Right cardiac atrium (tissue), 5 donors: ENCODE measurements around the gene PDE7B. TPM values are rescaled to one million over a fixed set of nuclear protein-coding genes. Genes with fewer than 3 reads are reported as not detected.
A peak's percentile ranks its signal among the peaks of the same experiment; 100 is the strongest.

Experiments
- ATAC-seq, 2 donors: fragments of 200-7000 bp; cut with Tn5 transposase; one replicate each; pipeline versions ENCODE4 v1.8.0 to v1.9.1; 2020; ENCODE audit warnings: moderate library complexity in 2 of 2, mild to moderate bottlenecking in 1 of 2
- DNase-seq, 3 donors: peaks; one replicate each; pipeline ENCODE4 v3.0.0-alpha.2; 2020
- H3K27ac ChIP-seq: one replicate; pipeline ENCODE4 v1.5.1; 2013; ENCODE audit warnings: mild to moderate bottlenecking, low read length, control low read depth, moderate library complexity
- H3K27me3 ChIP-seq: one replicate; pipeline ENCODE4 v1.6.1; 2013; ENCODE audit not compliant: control insufficient read depth, insufficient read depth
- H3K4me1 ChIP-seq: one replicate; pipeline ENCODE4 v1.6.1; 2013; ENCODE audit warnings: low read length; ENCODE audit not compliant: control insufficient read depth, insufficient read depth
- H3K4me3 ChIP-seq: one replicate; pipeline ENCODE4 v1.5.1; 2013; ENCODE audit warnings: low read length, control low read depth
- H3K9me3 ChIP-seq: one replicate; pipeline ENCODE4 v1.6.1; 2013; ENCODE audit warnings: low read length; ENCODE audit not compliant: control insufficient read depth
- WGBS: extraction: QIAGEN DNeasy Blood & Tissue Kit; methylation state at CpG from one replicate; pipeline ENCODE4 v1.1.7; 2013; 5-methylcytosine and 5-hydroxymethylcytosine counted together
- intact Hi-C, 4 donors: fragments of 100-400 bp; cut with DNase I; formaldehyde crosslinking; loops; one replicate each; pipeline versions ENCODE4 v1.11.0 to v1.14.0; 2022 to 2023
- polyA plus RNA-seq: library from polyadenylated mRNA; stranded (reverse); fragments of 200-250 nt; gene quantifications from one replicate; pipeline ENCODE4 v1.2.3, GENCODE V29; 2013
- total RNA-seq, 4 donors: library from RNA; stranded (reverse); fragmentation: NEBNext Ultra II Directional; extraction: Animal tissue kit (Norgen Biotek cat#: 25700); gene quantifications; one replicate each; pipeline ENCODE4 v1.2.1, GENCODE V29; 2021
- donor health status: healthy with polysubstance abuse.
- donor health status: DM: no; HTN: yes; CAD: no.
- donor health status: DM: no; HTN: no; CAD: no.
- donor health status: DM: no; HTN: yes; CAD: no; lungs with severe emphysema.
- donor health status: DM: yes; HTN: yes; CAD: no.

PDE7B gene
- total and polyA plus RNA-seq, 5 donors, result 2.9 to 11.6 (median 8.3) TPM

DNA sequence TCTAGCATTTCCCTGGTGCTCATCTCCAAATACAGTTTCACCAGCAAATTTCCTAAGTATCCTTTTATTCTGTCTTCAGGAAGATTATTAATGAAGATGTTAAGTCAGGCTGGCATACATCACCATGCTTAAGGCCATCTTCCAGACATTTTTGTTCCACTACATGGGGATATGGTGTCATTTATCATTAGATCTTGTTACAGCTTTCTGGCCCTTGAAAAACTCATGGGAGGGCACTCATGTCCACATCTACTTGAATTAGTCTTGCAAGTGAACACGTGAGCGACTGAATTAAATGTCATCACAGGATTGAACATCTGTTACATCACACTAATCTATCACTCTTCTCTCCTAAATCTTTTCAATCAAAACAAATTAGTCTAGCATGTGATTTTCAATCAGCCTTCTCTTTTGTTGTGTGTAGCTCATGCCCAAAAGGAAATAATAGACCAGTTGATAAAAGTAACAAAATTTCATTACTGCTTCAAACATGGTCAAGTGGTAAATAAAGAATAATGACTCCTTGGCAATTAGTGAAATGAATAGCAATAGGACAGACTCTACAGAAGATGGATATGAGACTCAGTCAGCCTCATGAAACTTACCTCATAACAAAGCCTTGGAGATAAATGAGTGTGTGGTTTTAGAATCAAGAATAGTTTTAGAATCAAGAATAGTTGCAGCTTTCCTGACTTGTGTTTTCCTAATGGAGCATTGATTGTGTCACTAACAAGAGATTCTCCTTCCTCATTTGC, 318.1 kb downstream of the PDE7B start:
- WGBS, result 96% methylated on average over 2 of the region's 2 CpGs
- Histone ChIP-seq H3K9me3 (no peaks in the 10 kb centered on the region), H3K27me3 (no peaks in the 10 kb centered on the region), H3K4me1 (peaks cover 9% of the 10 kb centered on the region), H3K27ac (no peak overlapping the region), H3K4me3 (no peak overlapping the region)
- intact Hi-C loops, result no loop called here
- no peak for ATAC-seq
- no peak for DNase-seq

DNA sequence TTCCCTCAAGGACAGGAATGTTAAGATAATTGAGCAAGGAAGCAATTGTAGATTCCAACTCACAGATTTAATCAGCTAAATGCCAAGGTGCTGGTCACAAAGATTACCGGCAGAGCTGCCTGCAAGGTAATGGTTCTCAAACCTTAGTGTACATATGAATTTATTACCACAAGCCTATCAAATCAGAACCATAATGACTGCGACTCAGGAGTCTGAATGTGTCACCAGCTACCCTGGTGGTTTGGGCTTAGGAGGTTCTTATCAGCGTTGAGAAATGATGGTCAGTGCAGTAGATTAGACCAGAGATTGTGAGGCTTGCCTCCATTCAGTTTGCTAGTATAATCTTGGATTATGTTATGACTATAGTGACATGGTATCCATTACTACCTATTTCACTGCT, 319.7 kb downstream of the PDE7B start:
- Histone ChIP-seq H3K4me3 (no peak overlapping the region), H3K4me1 (peaks cover 9% of the 10 kb centered on the region), H3K9me3 (no peaks in the 10 kb centered on the region), H3K27me3 (no peaks in the 10 kb centered on the region), H3K27ac (no peak overlapping the region)
- intact Hi-C loops, result no loop called here
- DNase-seq, result no peak
- 96% methylated on average over 3 of the region's 3 CpGs for WGBS
- no peak for ATAC-seq

DNA sequence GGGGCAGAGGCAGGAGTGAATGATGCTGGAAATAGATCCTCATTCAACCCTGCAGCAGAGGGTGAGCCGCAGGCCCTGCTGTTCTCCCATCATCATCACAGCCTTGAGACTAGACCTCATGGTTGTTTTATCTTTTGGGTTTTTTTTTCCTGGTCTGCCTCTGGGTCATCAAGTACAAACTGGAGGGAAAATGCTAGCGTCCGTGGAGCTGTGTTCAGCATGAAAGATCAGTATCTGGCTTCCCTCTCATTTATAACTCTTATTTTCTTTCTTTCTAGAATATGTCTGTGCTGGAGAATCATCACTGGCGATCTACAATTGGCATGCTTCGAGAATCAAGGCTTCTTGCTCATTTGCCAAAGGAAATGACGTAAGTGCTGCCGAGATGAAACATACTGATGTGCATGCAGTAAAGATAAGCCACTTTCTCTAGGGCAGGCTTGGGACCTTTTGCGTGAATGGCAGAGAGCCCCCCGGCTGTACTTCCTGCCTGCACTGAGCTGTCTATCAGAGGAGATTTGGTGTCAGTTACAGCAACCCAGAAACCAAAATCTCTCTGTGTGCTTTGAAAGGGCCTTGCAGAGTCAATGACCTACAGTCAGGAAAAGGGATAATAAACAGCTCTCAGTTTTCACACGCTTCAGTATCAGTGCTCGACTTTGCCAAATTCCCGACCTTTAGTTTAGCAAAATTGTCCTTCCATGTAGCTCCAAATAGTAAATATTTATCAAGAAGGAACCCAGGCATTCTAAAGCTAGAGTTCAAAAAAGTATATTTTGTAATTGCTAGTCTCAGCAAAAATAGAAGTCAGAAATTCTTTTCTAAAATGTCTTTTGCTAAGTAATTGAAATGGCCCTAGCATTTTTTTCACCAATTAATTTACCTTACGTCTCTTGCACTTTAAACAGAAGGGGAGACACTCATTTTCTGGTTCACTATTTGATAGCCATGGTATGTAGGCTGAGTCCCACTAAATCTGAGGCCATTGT, 322.3 kb downstream of the PDE7B start:
- no peaks in the 10 kb centered on the region for H3K9me3 ChIP-seq
- 20% methylated on average over 13 of the region's 13 CpGs for WGBS
- H3K4me1 ChIP-seq, result peaks cover 9% of the 10 kb centered on the region
- intact Hi-C loops, result no loop called here
- no peak overlapping the region for H3K4me3 ChIP-seq
- peak overlapping the region; percentile 78 for H3K27ac ChIP-seq
- H3K27me3 ChIP-seq, result no peaks in the 10 kb centered on the region
- DNase-seq, result peak; percentile 47 to 71 (median 53)
- peak; percentile 95 to 97 for ATAC-seq

DNA sequence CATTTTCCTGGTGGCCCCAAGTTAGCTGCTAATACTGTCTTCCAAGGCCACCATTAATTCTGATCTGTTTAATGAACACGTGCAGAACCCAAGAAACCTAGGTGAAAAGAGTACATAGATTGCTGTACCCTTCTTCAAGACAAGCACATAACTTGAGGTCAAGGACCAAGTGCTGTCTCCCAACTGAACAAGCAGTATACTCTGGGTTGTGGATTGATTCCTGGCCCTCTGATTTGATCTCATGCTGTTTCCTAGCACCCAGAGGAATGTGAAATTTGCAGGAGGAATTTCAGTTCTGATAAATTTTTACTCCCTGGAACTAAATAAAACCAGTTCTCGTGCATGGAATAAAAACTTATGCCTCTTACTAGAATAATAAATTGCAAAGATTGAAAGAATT, 323.0 kb downstream of the PDE7B start:
- intact Hi-C loops, result no loop called here
- H3K9me3 ChIP-seq, result no peaks in the 10 kb centered on the region
- H3K4me3 ChIP-seq, result no peak overlapping the region
- H3K27ac ChIP-seq, result peak overlapping the region; percentile 71
- DNase-seq (no peak), ATAC-seq (no peak)
- WGBS, result 58% methylated on average over 2 of the region's 2 CpGs
- H3K27me3 ChIP-seq, result no peaks in the 10 kb centered on the region
- peaks cover 9% of the 10 kb centered on the region for H3K4me1 ChIP-seq

DNA sequence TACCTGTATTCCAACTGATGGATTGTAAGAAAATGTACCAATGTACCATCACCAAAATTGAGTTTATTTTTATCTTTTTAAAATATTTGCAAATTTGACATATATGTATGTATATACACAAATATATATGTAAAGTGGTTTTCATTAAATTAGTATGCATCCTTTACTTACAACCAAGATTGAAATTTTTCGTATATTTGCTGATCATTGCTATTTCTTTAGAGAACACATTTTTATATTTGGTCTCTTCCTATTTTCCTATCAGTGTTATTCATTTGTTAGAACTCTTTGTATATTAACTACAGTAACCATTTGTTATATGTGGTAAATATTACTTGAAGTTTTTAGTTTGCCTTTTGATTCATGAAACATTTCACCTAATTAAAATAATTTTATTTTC, 324.4 kb downstream of the PDE7B start:
- Histone ChIP-seq H3K4me3 (no peak overlapping the region), H3K4me1 (peaks cover 16% of the 10 kb centered on the region), H3K9me3 (no peaks in the 10 kb centered on the region), H3K27ac (no peak overlapping the region), H3K27me3 (no peaks in the 10 kb centered on the region)
- ATAC-seq (no peak), DNase-seq (no peak)
- WGBS, result 99% methylated on average over 1 of the region's 1 CpG
- intact Hi-C loops, result no loop called here

DNA sequence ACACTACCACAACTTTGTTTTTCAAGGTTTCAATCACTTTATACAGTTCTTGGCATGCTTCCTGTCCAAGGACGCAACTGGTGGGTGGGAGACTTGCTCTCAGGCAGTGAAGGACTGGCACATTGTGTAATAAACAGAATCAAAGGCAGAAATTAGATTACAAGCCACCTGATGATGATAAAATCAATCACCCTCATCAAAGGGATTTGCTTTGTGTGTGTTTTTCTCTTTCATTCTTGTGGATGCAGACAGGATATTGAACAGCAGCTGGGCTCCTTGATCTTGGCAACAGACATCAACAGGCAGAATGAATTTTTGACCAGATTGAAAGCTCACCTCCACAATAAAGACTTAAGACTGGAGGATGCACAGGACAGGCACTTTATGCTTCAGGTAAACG, 327.2 kb downstream of the PDE7B start:
- H3K27ac ChIP-seq, result no peak overlapping the region
- WGBS, result 85% methylated on average over 2 of the region's 2 CpGs

DNA sequence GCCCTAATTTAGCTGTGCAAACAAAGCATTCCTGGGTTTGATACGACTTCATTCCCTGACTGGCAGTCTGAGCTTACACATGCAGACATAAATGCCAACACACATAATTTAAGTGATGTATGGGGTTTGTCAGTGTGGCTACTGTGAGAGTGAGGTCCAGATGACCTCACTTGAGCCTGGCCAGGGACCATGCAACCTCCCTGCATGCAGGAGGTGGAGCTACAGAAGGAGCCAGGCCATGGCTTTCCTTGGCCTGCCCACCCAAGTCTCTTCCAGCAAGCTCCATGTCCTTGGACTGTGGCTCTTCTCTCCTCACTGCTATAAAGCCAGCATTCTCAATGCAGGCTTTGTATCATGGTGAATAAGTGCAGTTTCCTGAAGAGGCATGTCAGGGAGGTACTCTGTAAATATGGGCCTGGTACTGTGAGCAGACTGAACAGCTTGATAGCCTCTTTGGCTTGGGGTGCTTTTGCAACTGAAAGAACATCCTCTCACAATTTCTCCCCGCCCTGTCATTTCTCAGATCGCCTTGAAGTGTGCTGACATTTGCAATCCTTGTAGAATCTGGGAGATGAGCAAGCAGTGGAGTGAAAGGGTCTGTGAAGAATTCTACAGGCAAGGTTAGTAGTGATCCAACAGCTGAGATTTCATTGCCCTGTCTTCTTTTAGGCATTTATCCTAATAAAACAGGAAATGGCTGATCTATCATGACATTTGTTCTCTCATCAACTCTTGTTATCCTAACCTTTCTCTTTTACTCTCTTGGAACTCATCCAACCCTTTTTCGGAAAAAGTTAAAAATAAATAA, 329.4 kb downstream of the PDE7B start:
- Histone ChIP-seq H3K27me3 (no peaks in the 10 kb centered on the region), H3K27ac (peak overlapping the region; percentile 36), H3K4me1 (peaks cover 10% of the 10 kb centered on the region), H3K9me3 (no peaks in the 10 kb centered on the region), H3K4me3 (no peak overlapping the region)
- ATAC-seq (peak; percentile 80 to 81), DNase-seq (peak; percentile 32 to 60 (median 48))
- intact Hi-C loops, result no loop called here
- 71% methylated on average over 4 of the region's 4 CpGs for WGBS

More for the DNA sequence above, 327.2 kb downstream of the PDE7B start:
- Histone ChIP-seq H3K4me1 (peaks cover 15% of the 10 kb centered on the region), H3K4me3 (no peak overlapping the region), H3K9me3 (no peaks in the 10 kb centered on the region), H3K27me3 (no peaks in the 10 kb centered on the region)
- intact Hi-C loops, result no loop called here
- ATAC-seq, result no peak
- no peak for DNase-seq

DNA sequence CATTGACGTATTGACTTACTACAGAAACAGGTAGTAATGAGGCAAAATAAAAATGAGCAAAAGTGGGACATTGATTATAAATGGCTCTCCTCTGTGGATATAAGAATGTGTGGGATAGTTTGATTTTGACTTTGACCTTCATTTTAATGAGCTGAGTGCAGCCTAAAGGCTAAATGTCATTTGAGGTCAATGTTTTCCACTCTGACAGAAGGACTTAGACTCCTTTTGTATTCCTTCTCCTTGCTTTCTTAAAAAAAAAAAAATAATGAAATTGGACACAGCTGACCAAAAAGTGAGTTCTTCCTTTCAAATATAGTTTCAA, 330.0 kb downstream of the PDE7B start:
- intact Hi-C loops, result no loop called here
- no peak overlapping the region for H3K27ac ChIP-seq
- H3K4me1 ChIP-seq, result peaks cover 10% of the 10 kb centered on the region
- H3K27me3 ChIP-seq, result no peaks in the 10 kb centered on the region
- H3K4me3 ChIP-seq, result no peak overlapping the region
- peak in 1 of 2 donors; percentile 55 for ATAC-seq
- no peak for DNase-seq
- 55% methylated on average over 1 of the region's 1 CpG for WGBS
- H3K9me3 ChIP-seq, result no peaks in the 10 kb centered on the region

DNA sequence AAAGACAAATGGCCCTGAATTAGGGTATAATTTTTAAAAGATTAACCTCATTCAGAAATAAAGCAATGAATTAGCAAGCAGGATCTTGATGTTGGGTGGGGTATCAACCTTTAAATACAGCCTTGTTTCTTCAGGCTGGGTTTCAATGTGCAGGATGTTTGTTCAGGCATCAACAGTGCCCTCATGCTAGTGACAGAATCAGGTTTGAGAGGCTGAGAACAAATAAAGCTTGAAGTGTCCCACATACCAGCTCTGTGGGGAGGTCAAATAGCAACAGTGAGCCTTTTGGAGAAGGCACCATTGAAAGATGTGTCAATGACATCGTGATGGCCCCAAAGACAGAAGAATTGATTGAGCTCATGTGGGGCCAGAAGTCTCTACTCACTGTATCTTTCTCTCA, 330.4 kb downstream of the PDE7B start:
- no peaks in the 10 kb centered on the region for H3K9me3 ChIP-seq
- ATAC-seq (peak; percentile 71 to 85), DNase-seq (no peak)
- no peaks in the 10 kb centered on the region for H3K27me3 ChIP-seq
- no peak overlapping the region for H3K4me3 ChIP-seq
- peak overlapping the region; percentile 64 for H3K27ac ChIP-seq
- peaks cover 10% of the 10 kb centered on the region for H3K4me1 ChIP-seq
- intact Hi-C loops, result no loop called here
- 63% methylated on average over 1 of the region's 1 CpG for WGBS

DNA sequence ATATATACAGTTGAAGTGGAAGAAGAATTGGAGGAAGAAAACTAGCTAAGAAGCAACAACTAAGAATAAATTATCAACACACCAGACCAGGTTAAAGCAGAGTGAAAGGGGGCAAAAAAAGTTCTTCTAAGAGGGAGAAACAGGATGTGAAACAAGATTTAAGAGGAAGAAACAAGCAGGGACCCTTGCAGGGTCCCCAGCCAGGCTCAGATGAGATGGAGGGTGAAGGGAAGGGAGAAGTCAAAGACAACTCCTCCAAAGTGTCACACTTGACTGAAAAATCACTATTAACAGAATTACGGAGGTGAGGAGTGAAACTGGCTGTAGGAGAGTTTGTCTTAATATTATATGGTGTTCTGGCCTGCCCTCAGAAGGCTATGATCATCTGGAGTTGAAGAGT, 333.2 kb downstream of the PDE7B start:
- Histone ChIP-seq H3K4me1 (peaks cover 10% of the 10 kb centered on the region), H3K9me3 (no peaks in the 10 kb centered on the region), H3K4me3 (no peak overlapping the region), H3K27me3 (no peaks in the 10 kb centered on the region), H3K27ac (no peak overlapping the region)
- 91% methylated on average over 1 of the region's 1 CpG for WGBS
- ATAC-seq (no peak), DNase-seq (no peak)
- intact Hi-C loops, result no loop called here
